Measurements from ENCODE around the gene SEC31A.
"Not testable (repeated sequence)": the region's sequence is repeated elsewhere in the genome, so short reads cannot be mapped to it uniquely, and the experiment has no call there.

SEC31A gene

GRCh38 chr4:82865592-82865991 lies 25.4 kb downstream of the SEC31A start:
- H3K4me1 ChIP-seq (ENCODE audit: control insufficient read depth, insufficient read depth, low read length) = no peaks in the 10 kb centered on the region
- peaks cover 29 to 37% of the 10 kb centered on the region in 2 donors for H3K36me3 ChIP-seq (ENCODE audit: control insufficient read depth in 2 of 2, insufficient read depth in 2 of 2, low read length in 2 of 2)
- no peaks in the 10 kb centered on the region for H3K9me3 ChIP-seq (ENCODE audit: control insufficient read depth in 2 of 2, low read length in 2 of 2)
- H3K27ac ChIP-seq (ENCODE audit: low read length) = no peak overlapping the region
- no peaks in the 10 kb centered on the region for H3K27me3 ChIP-seq (ENCODE audit: control insufficient read depth in 1 of 2, insufficient read depth in 2 of 2, low read length in 2 of 2)
- no peak overlapping the region for H3K4me3 ChIP-seq (ENCODE audit: low read length in 2 of 2)
- H3K9ac ChIP-seq (ENCODE audit: low read length in 2 of 2) = no peak overlapping the region

GRCh38 chr4:82864336-82864979 lies 26.5 kb downstream of the SEC31A start:
- H3K9ac ChIP-seq (ENCODE audit: low read length in 2 of 2) = no peak overlapping the region
- no peaks in the 10 kb centered on the region for H3K27me3 ChIP-seq (ENCODE audit: control insufficient read depth in 1 of 2, insufficient read depth in 2 of 2, low read length in 2 of 2)
- H3K9me3 ChIP-seq (ENCODE audit: control insufficient read depth in 2 of 2, low read length in 2 of 2) = no peaks in the 10 kb centered on the region
- no peak overlapping the region for H3K4me3 ChIP-seq (ENCODE audit: low read length in 2 of 2)
- H3K36me3 ChIP-seq (ENCODE audit: control insufficient read depth in 2 of 2, insufficient read depth in 2 of 2, low read length in 2 of 2) = peaks cover 27 to 37% of the 10 kb centered on the region in 2 donors
- no peaks in the 10 kb centered on the region for H3K4me1 ChIP-seq (ENCODE audit: control insufficient read depth, insufficient read depth, low read length)
- H3K27ac ChIP-seq (ENCODE audit: low read length) = no peak overlapping the region

GRCh38 chr4:82861529-82861928 lies 29.4 kb downstream of the SEC31A start:
- H3K9ac ChIP-seq (ENCODE audit: low read length in 2 of 2) = no peak overlapping the region
- no peaks in the 10 kb centered on the region for H3K27me3 ChIP-seq (ENCODE audit: control insufficient read depth in 1 of 2, insufficient read depth in 2 of 2, low read length in 2 of 2)
- peaks cover 22 to 39% of the 10 kb centered on the region in 2 donors for H3K36me3 ChIP-seq (ENCODE audit: control insufficient read depth in 2 of 2, insufficient read depth in 2 of 2, low read length in 2 of 2)
- no peak overlapping the region for H3K4me3 ChIP-seq (ENCODE audit: low read length in 2 of 2)
- no peaks in the 10 kb centered on the region for H3K9me3 ChIP-seq (ENCODE audit: control insufficient read depth in 2 of 2, low read length in 2 of 2)
- H3K4me1 ChIP-seq (ENCODE audit: control insufficient read depth, insufficient read depth, low read length) = no peaks in the 10 kb centered on the region
- no peak overlapping the region for H3K27ac ChIP-seq (ENCODE audit: low read length)

- H3K27me3 ChIP-seq (ENCODE audit: control insufficient read depth in 1 of 2, insufficient read depth in 2 of 2, low read length in 2 of 2); H3K4me1 ChIP-seq (ENCODE audit: control insufficient read depth, insufficient read depth, low read length); H3K9ac ChIP-seq (ENCODE audit: low read length in 2 of 2); H3K27ac ChIP-seq (ENCODE audit: low read length); H3K4me3 ChIP-seq (ENCODE audit: low read length in 2 of 2); H3K9me3 ChIP-seq (ENCODE audit: control insufficient read depth in 2 of 2, low read length in 2 of 2): not testable (repeated sequence)
- peaks cover 23 to 39% of the 10 kb centered on the region in 2 donors for H3K36me3 ChIP-seq (ENCODE audit: control insufficient read depth in 2 of 2, insufficient read depth in 2 of 2, low read length in 2 of 2)
These were observed 30.5 kb downstream of the SEC31A start for GRCh38 chr4:82860487-82860886.

DNA sequence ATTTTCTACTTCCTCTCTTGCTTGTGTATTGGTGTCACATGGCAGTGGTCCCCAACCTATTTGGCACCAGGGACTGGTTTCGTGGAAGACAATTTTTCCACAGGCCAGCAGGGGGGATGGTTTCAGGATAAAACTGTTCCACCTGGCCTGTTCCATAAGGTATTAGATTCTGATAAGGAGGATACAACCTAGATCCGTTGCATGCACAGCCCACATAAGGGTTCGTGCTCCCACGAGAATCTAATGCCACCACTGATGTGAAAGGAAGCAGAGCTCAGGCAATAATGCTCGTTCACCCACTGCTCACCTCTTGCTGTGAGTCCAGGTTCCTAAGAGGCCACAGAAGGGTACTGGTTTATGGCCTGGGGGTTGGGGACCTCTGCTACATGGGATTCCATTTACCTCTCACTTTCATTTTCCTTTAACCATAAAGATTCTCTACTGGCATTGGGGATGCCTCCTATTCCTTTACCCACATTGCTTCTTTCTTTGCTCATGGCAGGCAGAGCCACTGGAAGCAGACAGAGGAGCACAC lies 38.1 kb downstream of the SEC31A start:
- H3K27me3 ChIP-seq (ENCODE audit: control insufficient read depth in 1 of 2, insufficient read depth in 2 of 2, low read length in 2 of 2) = no peaks in the 10 kb centered on the region
- H3K4me1 ChIP-seq (ENCODE audit: control insufficient read depth, insufficient read depth, low read length) = no peaks in the 10 kb centered on the region
- no peak overlapping the region for H3K4me3 ChIP-seq (ENCODE audit: low read length in 2 of 2)
- H3K27ac ChIP-seq (ENCODE audit: low read length) = no peak overlapping the region
- H3K9ac ChIP-seq (ENCODE audit: low read length in 2 of 2) = no peak overlapping the region
- no peaks in the 10 kb centered on the region for H3K9me3 ChIP-seq (ENCODE audit: control insufficient read depth in 2 of 2, low read length in 2 of 2)
- peaks cover 39 to 49% of the 10 kb centered on the region in 2 donors for H3K36me3 ChIP-seq (ENCODE audit: control insufficient read depth in 2 of 2, insufficient read depth in 2 of 2, low read length in 2 of 2)

DNA sequence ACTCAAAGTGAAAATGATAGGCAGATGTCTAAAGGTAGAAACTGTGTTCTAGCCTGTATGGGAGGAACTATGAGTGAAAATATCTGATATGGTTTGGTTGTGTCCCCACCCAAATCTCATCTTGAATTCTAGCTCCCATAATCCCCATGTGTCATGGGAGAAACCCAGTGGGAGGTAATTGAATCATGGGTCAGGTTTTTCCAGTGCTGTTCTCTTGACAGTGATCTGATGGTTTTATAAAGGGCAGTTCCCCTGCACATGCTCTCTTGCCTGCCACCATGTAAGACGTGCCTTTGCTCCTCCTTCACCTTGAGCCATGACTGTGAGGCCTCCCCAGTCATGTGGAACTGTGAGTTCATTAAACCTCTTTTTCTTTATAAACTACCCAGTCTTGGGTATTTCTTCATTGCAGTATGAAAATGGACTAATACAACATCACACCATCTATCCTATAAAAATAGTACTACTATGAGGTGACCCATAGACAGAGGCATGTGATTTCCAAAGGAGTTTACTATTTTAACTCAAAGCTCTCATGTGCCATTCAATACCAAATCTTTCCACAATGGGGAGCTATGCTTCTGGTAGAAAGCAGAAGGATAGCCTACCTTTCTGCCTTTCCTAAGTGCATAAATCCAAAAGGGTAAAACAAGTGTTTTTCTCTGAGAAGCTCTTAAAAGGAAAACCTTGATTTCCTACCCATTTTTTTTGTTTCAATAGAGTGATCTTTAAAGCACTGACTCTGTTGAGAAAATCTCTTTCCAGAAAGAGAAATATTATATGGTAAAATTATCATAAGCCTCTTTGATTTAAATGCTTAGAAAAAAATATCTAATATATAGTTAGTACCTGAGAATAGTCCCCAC lies 38.8 kb downstream of the SEC31A start:
- peaks cover 40 to 51% of the 10 kb centered on the region in 2 donors for H3K36me3 ChIP-seq (ENCODE audit: control insufficient read depth in 2 of 2, insufficient read depth in 2 of 2, low read length in 2 of 2)
- H3K27me3 ChIP-seq (ENCODE audit: control insufficient read depth in 1 of 2, insufficient read depth in 2 of 2, low read length in 2 of 2) = no peaks in the 10 kb centered on the region
- no peak overlapping the region for H3K27ac ChIP-seq (ENCODE audit: low read length)
- H3K9ac ChIP-seq (ENCODE audit: low read length in 2 of 2) = no peak overlapping the region
- H3K4me3 ChIP-seq (ENCODE audit: low read length in 2 of 2) = no peak overlapping the region
- H3K4me1 ChIP-seq (ENCODE audit: control insufficient read depth, insufficient read depth, low read length) = no peaks in the 10 kb centered on the region
- H3K9me3 ChIP-seq (ENCODE audit: control insufficient read depth in 2 of 2, low read length in 2 of 2) = no peaks in the 10 kb centered on the region

DNA sequence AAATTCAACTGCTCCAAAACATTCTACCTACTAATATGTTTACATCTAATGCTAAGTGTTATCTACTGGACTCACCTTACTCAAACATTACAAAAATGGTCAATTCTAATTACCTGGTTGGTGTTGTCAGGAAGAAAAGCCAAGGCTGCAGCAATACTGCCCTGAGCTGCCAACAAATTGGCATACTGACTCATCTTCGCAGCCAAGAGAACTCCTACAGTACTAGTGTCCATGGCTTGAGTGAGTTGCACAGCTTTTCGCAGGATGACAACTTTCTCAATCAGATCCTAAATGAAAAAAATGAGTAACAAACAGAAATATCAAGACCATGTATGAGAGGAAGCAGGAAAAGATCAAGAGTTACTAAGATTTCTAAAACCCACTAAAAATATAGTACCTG lies 39.6 kb downstream of the SEC31A start:
- Histone ChIP-seq H3K9me3 (ENCODE audit: control insufficient read depth in 2 of 2, low read length in 2 of 2) (no peaks in the 10 kb centered on the region), H3K27ac (ENCODE audit: low read length) (no peak overlapping the region), H3K9ac (ENCODE audit: low read length in 2 of 2) (no peak overlapping the region), H3K4me3 (ENCODE audit: low read length in 2 of 2) (no peak overlapping the region), H3K36me3 (ENCODE audit: control insufficient read depth in 2 of 2, insufficient read depth in 2 of 2, low read length in 2 of 2) (peaks cover 42 to 50% of the 10 kb centered on the region in 2 donors), H3K27me3 (ENCODE audit: control insufficient read depth in 1 of 2, insufficient read depth in 2 of 2, low read length in 2 of 2) (no peaks in the 10 kb centered on the region), H3K4me1 (ENCODE audit: control insufficient read depth, insufficient read depth, low read length) (no peaks in the 10 kb centered on the region)

DNA sequence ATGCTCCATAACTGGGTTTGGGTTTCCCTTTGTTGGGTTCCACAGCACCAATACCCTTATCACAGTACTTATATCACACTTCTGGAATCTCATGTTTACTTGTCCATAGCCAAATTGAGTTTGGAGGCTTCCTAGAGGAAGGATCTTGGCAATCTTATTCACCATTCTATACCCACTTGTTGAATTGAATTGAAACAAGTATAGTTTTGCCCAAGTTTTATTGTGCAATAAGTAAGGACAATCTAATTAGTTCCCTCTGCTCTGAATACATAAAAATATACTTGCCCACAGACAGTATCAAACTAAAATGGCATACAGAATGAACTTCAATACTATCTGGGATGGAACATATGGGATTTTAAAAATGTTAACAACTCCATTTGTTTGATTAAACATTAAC lies 40.3 kb downstream of the SEC31A start:
- Histone ChIP-seq H3K4me3 (ENCODE audit: low read length in 2 of 2) (no peak overlapping the region), H3K9ac (ENCODE audit: low read length in 2 of 2) (no peak overlapping the region), H3K36me3 (ENCODE audit: control insufficient read depth in 2 of 2, insufficient read depth in 2 of 2, low read length in 2 of 2) (peaks cover 40 to 47% of the 10 kb centered on the region in 2 donors), H3K4me1 (ENCODE audit: control insufficient read depth, insufficient read depth, low read length) (no peaks in the 10 kb centered on the region), H3K27me3 (ENCODE audit: control insufficient read depth in 1 of 2, insufficient read depth in 2 of 2, low read length in 2 of 2) (no peaks in the 10 kb centered on the region), H3K27ac (ENCODE audit: low read length) (no peak overlapping the region), H3K9me3 (ENCODE audit: control insufficient read depth in 2 of 2, low read length in 2 of 2) (no peaks in the 10 kb centered on the region)

DNA sequence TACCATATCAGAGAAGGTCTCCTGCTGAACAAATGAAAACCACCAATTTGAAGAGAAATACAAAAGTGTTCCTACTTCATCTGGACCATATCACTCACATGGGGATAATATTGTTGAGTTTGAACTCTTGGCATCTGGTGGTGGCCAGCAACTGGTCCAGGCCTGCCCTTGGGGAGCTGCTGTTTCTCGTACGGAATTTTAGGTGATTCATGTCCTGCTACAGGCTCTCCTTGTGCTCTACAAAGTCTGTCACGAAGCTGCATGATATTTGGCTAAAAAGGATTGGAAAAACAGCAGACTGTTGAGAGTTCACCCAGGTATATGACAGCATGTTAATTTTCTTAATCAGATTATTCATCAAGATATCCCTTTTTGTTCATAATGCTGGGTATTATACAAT lies 42.2 kb downstream of the SEC31A start:
- no peak overlapping the region for H3K27ac ChIP-seq (ENCODE audit: low read length)
- no peak overlapping the region for H3K9ac ChIP-seq (ENCODE audit: low read length in 2 of 2)
- no peaks in the 10 kb centered on the region for H3K9me3 ChIP-seq (ENCODE audit: control insufficient read depth in 2 of 2, low read length in 2 of 2)
- no peaks in the 10 kb centered on the region for H3K4me1 ChIP-seq (ENCODE audit: control insufficient read depth, insufficient read depth, low read length)
- H3K27me3 ChIP-seq (ENCODE audit: control insufficient read depth in 1 of 2, insufficient read depth in 2 of 2, low read length in 2 of 2) = no peaks in the 10 kb centered on the region
- no peak overlapping the region for H3K4me3 ChIP-seq (ENCODE audit: low read length in 2 of 2)
- peaks cover 41 to 56% of the 10 kb centered on the region in 2 donors for H3K36me3 ChIP-seq (ENCODE audit: control insufficient read depth in 2 of 2, insufficient read depth in 2 of 2, low read length in 2 of 2)

DNA sequence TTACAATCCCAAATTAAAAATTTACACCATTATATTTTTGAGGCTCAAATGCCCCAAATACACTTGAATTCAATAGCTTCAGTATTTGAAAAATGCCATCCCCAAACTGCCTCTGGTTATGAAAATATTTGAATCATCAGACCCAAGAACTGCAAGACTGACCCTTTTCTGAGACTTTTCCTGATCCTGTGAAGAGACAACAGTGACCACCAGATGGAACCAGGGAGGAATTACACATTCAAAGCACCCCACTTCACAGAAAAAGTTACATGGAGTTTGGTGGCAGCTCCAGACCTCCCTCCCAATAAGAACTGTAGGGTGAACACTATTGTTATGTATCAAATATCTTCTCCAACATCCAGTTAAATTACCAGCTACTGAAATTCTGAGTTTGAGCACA lies 48.4 kb downstream of the SEC31A start:
- H3K4me1 ChIP-seq (ENCODE audit: control insufficient read depth, insufficient read depth, low read length) = no peaks in the 10 kb centered on the region
- no peaks in the 10 kb centered on the region for H3K9me3 ChIP-seq (ENCODE audit: control insufficient read depth in 2 of 2, low read length in 2 of 2)
- no peak overlapping the region for H3K9ac ChIP-seq (ENCODE audit: low read length in 2 of 2)
- no peak overlapping the region for H3K4me3 ChIP-seq (ENCODE audit: low read length in 2 of 2)
- peaks cover 28 to 49% of the 10 kb centered on the region in 2 donors for H3K36me3 ChIP-seq (ENCODE audit: control insufficient read depth in 2 of 2, insufficient read depth in 2 of 2, low read length in 2 of 2)
- H3K27me3 ChIP-seq (ENCODE audit: control insufficient read depth in 1 of 2, insufficient read depth in 2 of 2, low read length in 2 of 2) = no peaks in the 10 kb centered on the region
- H3K27ac ChIP-seq (ENCODE audit: low read length) = no peak overlapping the region

DNA sequence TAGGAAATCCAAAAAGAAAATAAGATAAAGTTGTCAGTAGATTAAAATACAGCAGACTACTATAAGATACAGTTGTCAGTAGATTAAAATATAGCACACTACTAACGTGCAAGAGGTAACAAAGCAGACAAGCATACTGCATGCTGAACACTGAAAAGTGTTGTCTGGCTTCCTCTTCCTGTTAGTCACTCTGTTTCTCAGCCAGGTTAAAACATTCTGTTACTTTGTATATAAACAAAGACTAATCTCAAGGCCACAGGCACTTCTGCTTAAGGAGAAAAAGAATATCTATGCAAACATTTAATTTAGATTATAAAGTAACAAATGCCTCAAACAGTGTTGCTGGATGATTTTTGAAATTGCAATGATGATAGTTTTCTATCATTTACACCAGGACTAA lies 51.3 kb downstream of the SEC31A start:
- peaks cover 20 to 39% of the 10 kb centered on the region in 2 donors for H3K36me3 ChIP-seq (ENCODE audit: control insufficient read depth in 2 of 2, insufficient read depth in 2 of 2, low read length in 2 of 2)
- H3K9ac ChIP-seq (ENCODE audit: low read length in 2 of 2) = no peak overlapping the region
- H3K27me3 ChIP-seq (ENCODE audit: control insufficient read depth in 1 of 2, insufficient read depth in 2 of 2, low read length in 2 of 2) = no peaks in the 10 kb centered on the region
- H3K4me1 ChIP-seq (ENCODE audit: control insufficient read depth, insufficient read depth, low read length) = no peaks in the 10 kb centered on the region
- no peak overlapping the region for H3K4me3 ChIP-seq (ENCODE audit: low read length in 2 of 2)
- no peaks in the 10 kb centered on the region for H3K9me3 ChIP-seq (ENCODE audit: control insufficient read depth in 2 of 2, low read length in 2 of 2)
- no peak overlapping the region for H3K27ac ChIP-seq (ENCODE audit: low read length)
